Measurements from ENCODE around the gene GRID2.

DNA sequence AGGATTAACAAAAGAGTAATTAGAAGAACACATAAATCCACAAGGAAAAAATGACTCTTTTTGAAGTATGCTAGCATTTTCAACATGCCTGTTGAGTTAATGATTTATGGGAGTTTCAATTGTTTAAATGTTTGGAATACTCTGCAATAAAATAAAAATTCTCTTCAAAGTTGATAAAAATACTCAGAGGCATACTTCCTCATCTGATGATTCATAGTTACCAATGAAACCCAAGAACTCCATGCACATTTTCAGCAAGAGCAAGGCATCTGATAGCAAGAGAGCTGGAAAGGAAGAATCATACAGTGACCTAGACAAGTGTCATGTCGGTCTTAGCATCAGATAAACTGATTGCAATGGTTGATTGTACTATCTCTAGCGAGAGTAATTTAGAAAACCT lies 1081.1 kb downstream of the GRID2 start:
- TF ChIP-seq, protein P1, sequence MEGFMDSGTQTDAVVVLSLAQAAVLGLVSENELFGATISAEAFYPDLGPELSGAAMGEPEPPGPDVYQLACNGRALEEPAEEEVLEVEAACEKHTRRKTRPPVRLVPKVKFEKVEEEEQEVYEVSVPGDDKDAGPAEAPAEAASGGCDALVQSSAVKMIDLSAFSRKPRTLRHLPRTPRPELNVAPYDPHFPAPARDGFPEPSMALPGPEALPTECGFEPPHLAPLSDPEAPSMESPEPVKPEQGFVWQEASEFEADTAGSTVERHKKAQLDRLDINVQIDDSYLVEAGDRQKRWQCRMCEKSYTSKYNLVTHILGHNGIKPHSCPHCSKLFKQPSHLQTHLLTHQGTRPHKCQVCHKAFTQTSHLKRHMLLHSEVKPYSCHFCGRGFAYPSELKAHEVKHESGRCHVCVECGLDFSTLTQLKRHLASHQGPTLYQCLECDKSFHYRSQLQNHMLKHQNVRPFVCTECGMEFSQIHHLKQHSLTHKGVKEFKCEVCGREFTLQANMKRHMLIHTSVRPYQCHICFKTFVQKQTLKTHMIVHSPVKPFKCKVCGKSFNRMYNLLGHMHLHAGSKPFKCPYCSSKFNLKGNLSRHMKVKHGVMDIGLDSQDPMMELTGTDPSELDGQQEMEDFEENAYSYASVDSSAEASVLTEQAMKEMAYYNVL (CRISPR knock-in tag; IDR thresholded peaks at IDR 0.05; ENCODE audit: borderline replicate concordance), result no peak
- TF ChIP-seq POLR2A (IDR thresholded peaks at IDR 0.05; ENCODE audit: insufficient read depth in 1 of 2, low read depth in 2 of 2, low read length in 2 of 2), result no peak

Data from HepG2 (cell line).